Mononuclear cell (primary cell): Measurements from ENCODE around the gene FOXL1. TPM values are rescaled to one million over a fixed set of nuclear protein-coding genes. Genes with fewer than 3 reads are reported as not detected.

Source experiments
- H3K27me3 ChIP-seq: 2 replicates; pipeline ENCODE4 v1.6.0; 2011; ENCODE audit warnings: low read length, control low read depth; ENCODE audit not compliant: insufficient read depth
- H3K4me1 ChIP-seq: 2 replicates; pipeline ENCODE4 v1.5.1; 2011; ENCODE audit warnings: mild to moderate bottlenecking, low read length, control low read depth; ENCODE audit not compliant: insufficient read depth
- H3K4me3 ChIP-seq: 2 replicates; pipeline ENCODE4 v1.5.1; 2011; ENCODE audit warnings: mild to moderate bottlenecking, low read length, moderate library complexity
- H3K9me3 ChIP-seq: 2 replicates; pipeline ENCODE4 v1.5.1; 2011; ENCODE audit warnings: low read depth, mild to moderate bottlenecking, control low read depth, low read length
- total RNA-seq: library from RNA; depleted of rRNA; stranded (reverse); fragments of >200 nt; gene quantifications from one replicate; pipeline ENCODE4 v1.2.3, GENCODE V29; 2012

Gene FOXL1
- not detected for total RNA-seq

- Histone ChIP-seq H3K4me3 (no peak within 1 kb of the TSS), H3K27me3 (peaks cover 62% of the 10 kb centered on the region), H3K4me1 (peaks cover 12% of the 10 kb centered on the region), H3K9me3 (no peaks in the 10 kb centered on the region)
Measured at GRCh38 chr16:86578061-86578599, at the start of gene FOXL1. Gene FOXL1 (plus strand): TSS chr16:86578549. CDS start chr16:86578724, 175 bp downstream.

GRCh38 chr16:86529160-86529559 is 49.2 kb upstream of the FOXL1 start:
- Histone ChIP-seq H3K27me3 (no peaks in the 10 kb centered on the region), H3K4me3 (no peak overlapping the region), H3K9me3 (no peaks in the 10 kb centered on the region), H3K4me1 (no peaks in the 10 kb centered on the region)

- Histone ChIP-seq H3K4me3 (no peak overlapping the region), H3K27me3 (no peaks in the 10 kb centered on the region), H3K9me3 (no peaks in the 10 kb centered on the region), H3K4me1 (no peaks in the 10 kb centered on the region)
Measured at GRCh38 chr16:86530251-86531190, 47.8 kb upstream of the FOXL1 start.

- no peaks in the 10 kb centered on the region for H3K4me1 ChIP-seq
- no peaks in the 10 kb centered on the region for H3K27me3 ChIP-seq
- no peak overlapping the region for H3K4me3 ChIP-seq
- H3K9me3 ChIP-seq, result no peaks in the 10 kb centered on the region
Measured at GRCh38 chr16:86531191-86531545, 47.2 kb upstream of the FOXL1 start.

GRCh38 chr16:86531641-86532525 is 46.5 kb upstream of the FOXL1 start:
- H3K4me1 ChIP-seq, result no peaks in the 10 kb centered on the region
- no peaks in the 10 kb centered on the region for H3K9me3 ChIP-seq
- no peak overlapping the region for H3K4me3 ChIP-seq
- H3K27me3 ChIP-seq, result no peaks in the 10 kb centered on the region

GRCh38 chr16:86532526-86532815 is 45.9 kb upstream of the FOXL1 start:
- H3K27me3 ChIP-seq, result no peaks in the 10 kb centered on the region
- H3K9me3 ChIP-seq, result no peaks in the 10 kb centered on the region
- H3K4me1 ChIP-seq, result no peaks in the 10 kb centered on the region
- H3K4me3 ChIP-seq, result no peak overlapping the region

GRCh38 chr16:86533076-86533475 is 45.3 kb upstream of the FOXL1 start:
- Histone ChIP-seq H3K9me3 (no peaks in the 10 kb centered on the region), H3K4me1 (no peaks in the 10 kb centered on the region), H3K27me3 (no peaks in the 10 kb centered on the region), H3K4me3 (no peak overlapping the region)

GRCh38 chr16:86533767-86534351 is 44.5 kb upstream of the FOXL1 start:
- Histone ChIP-seq H3K4me1 (no peaks in the 10 kb centered on the region), H3K27me3 (no peaks in the 10 kb centered on the region), H3K9me3 (no peaks in the 10 kb centered on the region), H3K4me3 (no peak overlapping the region)

GRCh38 chr16:86534779-86535615 is 43.4 kb upstream of the FOXL1 start:
- Histone ChIP-seq H3K4me3 (no peak overlapping the region), H3K27me3 (no peaks in the 10 kb centered on the region), H3K9me3 (no peaks in the 10 kb centered on the region)

GRCh38 chr16:86536621-86537020 is 41.7 kb upstream of the FOXL1 start:
- Histone ChIP-seq H3K9me3 (no peaks in the 10 kb centered on the region), H3K4me1 (no peaks in the 10 kb centered on the region), H3K4me3 (no peak overlapping the region), H3K27me3 (no peaks in the 10 kb centered on the region)

More at GRCh38 chr16:86534779-86535615, 43.4 kb upstream of the FOXL1 start:
- H3K4me1 ChIP-seq, result no peaks in the 10 kb centered on the region

GRCh38 chr16:86537486-86537885 is 40.9 kb upstream of the FOXL1 start:
- Histone ChIP-seq H3K4me3 (no peak overlapping the region), H3K4me1 (no peaks in the 10 kb centered on the region), H3K27me3 (no peaks in the 10 kb centered on the region), H3K9me3 (no peaks in the 10 kb centered on the region)

- Histone ChIP-seq H3K4me3 (no peak overlapping the region), H3K9me3 (no peaks in the 10 kb centered on the region), H3K27me3 (no peaks in the 10 kb centered on the region), H3K4me1 (no peaks in the 10 kb centered on the region)
Measured at GRCh38 chr16:86538196-86538780, 40.1 kb upstream of the FOXL1 start.

GRCh38 chr16:86540894-86541293 is 37.5 kb upstream of the FOXL1 start:
- no peaks in the 10 kb centered on the region for H3K27me3 ChIP-seq
- H3K9me3 ChIP-seq, result no peaks in the 10 kb centered on the region
- no peak overlapping the region for H3K4me3 ChIP-seq
- H3K4me1 ChIP-seq, result no peaks in the 10 kb centered on the region

GRCh38 chr16:86541560-86541959 is 36.8 kb upstream of the FOXL1 start:
- no peak overlapping the region for H3K4me3 ChIP-seq
- H3K4me1 ChIP-seq, result no peaks in the 10 kb centered on the region
- no peaks in the 10 kb centered on the region for H3K27me3 ChIP-seq
- H3K9me3 ChIP-seq, result no peaks in the 10 kb centered on the region
